Liver (tissue), 3 donors: ENCODE data around the gene LRRC4.

Experiments
- CTCF ChIP-seq: fragments of 150-350 bp; IDR thresholded peaks from 2 replicates; pipeline ENCODE4 v1.5.1; 2017; ENCODE audit warnings: improper control_type of control experiment, low read depth, low read length; ENCODE audit not compliant: missing input control
- JUND ChIP-seq, 2 donors: IDR thresholded peaks; 2 replicates each; pipeline ENCODE4 v1.6.1; 2016; ENCODE audit warnings: antibody characterized with exemption in 2 of 2
- RAD21 ChIP-seq, 2 donors: IDR thresholded peaks; 2 replicates each; pipeline ENCODE4 v1.6.1; 2016; ENCODE audit warnings: antibody characterized with exemption in 2 of 2, mild to moderate bottlenecking in 2 of 2
- RXRA ChIP-seq, 2 donors: IDR thresholded peaks; 2 replicates each; pipeline ENCODE4 v1.6.1; 2017 to 2018; ENCODE audit warnings: antibody characterized with exemption in 2 of 2, mild to moderate bottlenecking in 1 of 2
- YY1 ChIP-seq: IDR thresholded peaks from 2 replicates; pipeline ENCODE4 v1.6.1; 2016; ENCODE audit warnings: antibody characterized with exemption, mild to moderate bottlenecking
- TF ChIP-seq, protein P1 (sequence below): IDR thresholded peaks from 2 replicates; pipeline ENCODE4 v1.6.1; 2016; ENCODE audit warnings: antibody characterized with exemption, mild to moderate bottlenecking
- donor health status: healthy.
- donor health status: healthy.

GRCh38 chr7:127995156-127995880, 35.9 kb downstream of the LRRC4 start:
- TF ChIP-seq YY1 (no peak), RXRA (IDR thresholded peaks at IDR 0.05) (no peak), RAD21 (IDR thresholded peaks at IDR 0.05) (no peak), CTCF (no peak), JUND (IDR thresholded peaks at IDR 0.05) (no peak)
- TF ChIP-seq, protein P1, sequence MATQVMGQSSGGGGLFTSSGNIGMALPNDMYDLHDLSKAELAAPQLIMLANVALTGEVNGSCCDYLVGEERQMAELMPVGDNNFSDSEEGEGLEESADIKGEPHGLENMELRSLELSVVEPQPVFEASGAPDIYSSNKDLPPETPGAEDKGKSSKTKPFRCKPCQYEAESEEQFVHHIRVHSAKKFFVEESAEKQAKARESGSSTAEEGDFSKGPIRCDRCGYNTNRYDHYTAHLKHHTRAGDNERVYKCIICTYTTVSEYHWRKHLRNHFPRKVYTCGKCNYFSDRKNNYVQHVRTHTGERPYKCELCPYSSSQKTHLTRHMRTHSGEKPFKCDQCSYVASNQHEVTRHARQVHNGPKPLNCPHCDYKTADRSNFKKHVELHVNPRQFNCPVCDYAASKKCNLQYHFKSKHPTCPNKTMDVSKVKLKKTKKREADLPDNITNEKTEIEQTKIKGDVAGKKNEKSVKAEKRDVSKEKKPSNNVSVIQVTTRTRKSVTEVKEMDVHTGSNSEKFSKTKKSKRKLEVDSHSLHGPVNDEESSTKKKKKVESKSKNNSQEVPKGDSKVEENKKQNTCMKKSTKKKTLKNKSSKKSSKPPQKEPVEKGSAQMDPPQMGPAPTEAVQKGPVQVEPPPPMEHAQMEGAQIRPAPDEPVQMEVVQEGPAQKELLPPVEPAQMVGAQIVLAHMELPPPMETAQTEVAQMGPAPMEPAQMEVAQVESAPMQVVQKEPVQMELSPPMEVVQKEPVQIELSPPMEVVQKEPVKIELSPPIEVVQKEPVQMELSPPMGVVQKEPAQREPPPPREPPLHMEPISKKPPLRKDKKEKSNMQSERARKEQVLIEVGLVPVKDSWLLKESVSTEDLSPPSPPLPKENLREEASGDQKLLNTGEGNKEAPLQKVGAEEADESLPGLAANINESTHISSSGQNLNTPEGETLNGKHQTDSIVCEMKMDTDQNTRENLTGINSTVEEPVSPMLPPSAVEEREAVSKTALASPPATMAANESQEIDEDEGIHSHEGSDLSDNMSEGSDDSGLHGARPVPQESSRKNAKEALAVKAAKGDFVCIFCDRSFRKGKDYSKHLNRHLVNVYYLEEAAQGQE: no peak
